Hepatocyte (in vitro differentiated cells): ENCODE measurements around the gene LIPC.

Experiments used
- CTCF ChIP-seq: fragments of 200-600 bp; sonication (generic); IDR thresholded peaks from 2 replicates; pipeline ENCODE4 v1.5.1; 2016; ENCODE audit warnings: antibody characterized with exemption, mild to moderate bottlenecking; ENCODE audit not compliant: poor library complexity
- EZH2phosphoT487 ChIP-seq: fragments of 200-600 bp; sonication (generic); IDR thresholded peaks from one replicate; pipeline ENCODE4 v1.6.1; 2018; ENCODE audit warnings: antibody characterized with exemption, mild to moderate bottlenecking, low read depth, moderate library complexity; ENCODE audit not compliant: unreplicated experiment, severe bottlenecking

GRCh38 chr15:58398643-58399042 lies 33.1 kb upstream of the LIPC start:
- TF ChIP-seq CTCF (no peak), EZH2phosphoT487 (no peak)
